ENCODE measurements around the gene PTGIS. TPM values are rescaled to one million over a fixed set of nuclear protein-coding genes. Genes with fewer than 3 reads are reported as not detected.

Gene PTGIS
- total RNA-seq, 2 donors from 2014 or later = 14.1 to 20.9 TPM

DNA sequence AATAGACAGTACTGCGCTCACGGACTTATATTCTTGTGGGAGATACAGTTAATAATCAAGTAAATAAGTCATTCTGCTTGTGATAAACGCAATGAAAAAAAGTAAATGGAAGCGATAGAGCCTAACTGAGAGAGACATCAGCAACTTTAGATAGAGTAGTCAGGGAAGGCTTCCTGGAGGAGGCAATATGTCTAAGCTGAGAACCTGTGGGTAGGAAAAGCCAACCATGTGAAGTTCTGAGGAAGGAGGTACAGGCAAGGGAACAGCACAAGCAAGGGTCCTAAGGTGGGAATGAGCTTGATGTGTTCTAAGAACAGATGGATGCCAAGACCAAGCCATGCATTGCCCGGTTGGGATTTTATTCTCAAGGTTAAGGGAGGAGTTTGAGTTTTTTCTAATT, 78.2 kb downstream of the PTGIS start:
- 93% methylated on average over 5 of the region's 5 CpGs for WGBS, 2 experiments (ENCODE audit: insufficient coverage in 1 of 2, insufficient read length in 1 of 2)
- Mint-ChIP-seq H3K27me3 (ENCODE audit: insufficient read depth) (peaks cover 41% of the 10 kb centered on the region), H3K27ac (no peak overlapping the region), H3K36me3 (ENCODE audit: low read depth) (no peaks in the 10 kb centered on the region), H3K4me1 (no peaks in the 10 kb centered on the region), H3K9me3 (peaks cover 4% of the 10 kb centered on the region), H3K4me3 (no peak overlapping the region)
- DNase-seq = no peak
- H3K36me3 ChIP-seq (ENCODE audit: control insufficient read depth, insufficient read depth, low read length) = no peaks in the 10 kb centered on the region
- no peak overlapping the region for H3K9ac ChIP-seq (ENCODE audit: extremely low read depth, low read length, poor library complexity, severe bottlenecking)
- no peak for TF ChIP-seq CTCF (conservative IDR thresholded peaks at IDR 0.05)
- peaks cover 22% of the 10 kb centered on the region for H3K27me3 ChIP-seq (ENCODE audit: control insufficient read depth, insufficient read depth, low read length, poor library complexity, severe bottlenecking)
- no peak overlapping the region for H3K27ac ChIP-seq (ENCODE audit: low read depth, low read length)
- H3K4me1 ChIP-seq (ENCODE audit: control insufficient read depth, insufficient read depth, low read length) = no peaks in the 10 kb centered on the region
- peaks cover 11% of the 10 kb centered on the region for H3K9me3 ChIP-seq (ENCODE audit: control insufficient read depth, low read length)
- no peak overlapping the region for H3K4me3 ChIP-seq (ENCODE audit: low read length)

DNA sequence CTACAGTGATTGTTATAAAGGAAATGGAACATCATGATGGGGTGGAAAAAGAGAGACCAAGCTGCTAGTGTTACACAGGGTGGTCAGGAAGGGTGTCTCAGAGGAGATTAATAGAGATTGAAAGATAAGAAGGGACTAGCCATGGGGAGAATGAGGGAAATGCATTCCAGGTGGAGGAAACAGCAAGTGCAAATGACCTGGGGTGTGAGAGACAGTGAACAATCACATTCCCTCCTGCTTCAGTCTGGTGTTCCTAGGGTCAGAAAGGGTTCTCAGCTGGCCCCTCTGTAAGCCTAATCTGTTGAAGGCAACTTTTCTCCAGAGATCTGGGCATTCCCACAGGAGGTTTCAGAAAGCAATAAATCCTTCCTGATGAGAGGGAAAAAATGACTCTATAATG, 81.9 kb downstream of the PTGIS start:
- Mint-ChIP-seq H3K27ac (no peak overlapping the region), H3K36me3 (ENCODE audit: low read depth) (no peaks in the 10 kb centered on the region), H3K4me1 (no peaks in the 10 kb centered on the region), H3K27me3 (ENCODE audit: insufficient read depth) (peaks cover 57% of the 10 kb centered on the region), H3K4me3 (no peak overlapping the region), H3K9me3 (peaks cover 4% of the 10 kb centered on the region)
- DNase-seq = no peak
- H3K4me3 ChIP-seq (ENCODE audit: low read length) = no peak overlapping the region
- no peak overlapping the region for H3K27ac ChIP-seq (ENCODE audit: low read depth, low read length)
- peaks cover 11% of the 10 kb centered on the region for H3K9me3 ChIP-seq (ENCODE audit: control insufficient read depth, low read length)
- H3K4me1 ChIP-seq (ENCODE audit: control insufficient read depth, insufficient read depth, low read length) = no peaks in the 10 kb centered on the region
- no peak overlapping the region for H3K9ac ChIP-seq (ENCODE audit: extremely low read depth, low read length, poor library complexity, severe bottlenecking)
- peaks cover 36% of the 10 kb centered on the region for H3K27me3 ChIP-seq (ENCODE audit: control insufficient read depth, insufficient read depth, low read length, poor library complexity, severe bottlenecking)
- TF ChIP-seq CTCF (conservative IDR thresholded peaks at IDR 0.05) = no peak
- no peaks in the 10 kb centered on the region for H3K36me3 ChIP-seq (ENCODE audit: control insufficient read depth, insufficient read depth, low read length)

DNA sequence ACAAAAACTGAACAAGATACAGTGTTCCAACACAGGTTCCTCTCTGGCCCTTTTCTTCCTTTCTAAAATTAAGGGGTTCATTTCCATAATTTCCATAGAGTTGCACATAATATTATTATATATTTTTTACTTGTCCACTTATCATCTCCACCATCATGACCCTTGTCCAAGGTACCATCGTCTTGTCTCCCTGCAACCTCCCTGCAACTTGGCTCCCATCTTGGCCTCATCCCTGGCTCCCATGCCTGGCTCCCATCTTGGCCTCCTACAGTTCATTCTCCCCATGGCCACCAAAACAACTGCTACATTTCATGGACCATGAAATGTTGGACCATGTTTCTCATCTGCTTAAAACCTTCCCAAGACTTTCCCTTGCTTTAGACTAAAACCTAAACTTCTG, 82.4 kb downstream of the PTGIS start:
- H3K27me3 ChIP-seq (ENCODE audit: control insufficient read depth, insufficient read depth, low read length, poor library complexity, severe bottlenecking) = peaks cover 37% of the 10 kb centered on the region

More for the DNA sequence above, 82.4 kb downstream of the PTGIS start:
- H3K9me3 Mint-ChIP-seq = peaks cover 4% of the 10 kb centered on the region
- no peaks in the 10 kb centered on the region for H3K36me3 ChIP-seq (ENCODE audit: control insufficient read depth, insufficient read depth, low read length)
- 78 to 81% methylated on average over 1 of the region's 1 CpG for WGBS, 2 experiments (ENCODE audit: insufficient coverage in 1 of 2, insufficient read length in 1 of 2)
- no peak for TF ChIP-seq CTCF (conservative IDR thresholded peaks at IDR 0.05)
- no peak overlapping the region for H3K4me3 Mint-ChIP-seq
- no peaks in the 10 kb centered on the region for H3K4me1 Mint-ChIP-seq
- H3K4me3 ChIP-seq (ENCODE audit: low read length) = no peak overlapping the region
- H3K36me3 Mint-ChIP-seq (ENCODE audit: low read depth) = no peaks in the 10 kb centered on the region
- no peaks in the 10 kb centered on the region for H3K4me1 ChIP-seq (ENCODE audit: control insufficient read depth, insufficient read depth, low read length)
- peaks cover 60% of the 10 kb centered on the region for H3K27me3 Mint-ChIP-seq (ENCODE audit: insufficient read depth)
- no peak overlapping the region for H3K9ac ChIP-seq (ENCODE audit: extremely low read depth, low read length, poor library complexity, severe bottlenecking)
- peaks cover 11% of the 10 kb centered on the region for H3K9me3 ChIP-seq (ENCODE audit: control insufficient read depth, low read length)
- no peak for DNase-seq
- no peak overlapping the region for H3K27ac ChIP-seq (ENCODE audit: low read depth, low read length)
- no peak overlapping the region for H3K27ac Mint-ChIP-seq

Measured in endodermal cell (in vitro differentiated cells).